Sigmoid colon (tissue), 4 donors: ENCODE results near the gene THBS4.

Source experiments
- CTCF ChIP-seq, 4 experiments: fragments of 450-650 bp in 3 of 4; fragments of 200-600 bp in 1 of 4; IDR thresholded peaks; one replicate each; pipeline ENCODE4 v1.5.1; 2016 to 2019; ENCODE audit warnings: antibody characterized with exemption in 4 of 4, mild to moderate bottlenecking in 3 of 4, moderate library complexity in 2 of 4
- EP300 ChIP-seq, 4 donors: sonication (generic); formaldehyde crosslinking; IDR thresholded peaks; one replicate each; pipeline ENCODE4 v1.6.1; 2017; ENCODE audit warnings: antibody characterized with exemption in 4 of 4
- POLR2A ChIP-seq, 2 donors: fragments of 450-650 bp; IDR thresholded peaks; one replicate each; pipeline ENCODE4 v1.6.1; 2016; ENCODE audit warnings: antibody characterized with exemption in 2 of 2, mild to moderate bottlenecking in 2 of 2, moderate library complexity in 2 of 2
- POLR2AphosphoS5 ChIP-seq, 4 donors: sonication (generic); formaldehyde crosslinking; IDR thresholded peaks; one replicate each; pipeline ENCODE4 v1.6.1; 2017; ENCODE audit warnings: antibody characterized with exemption in 4 of 4

- no peak for TF ChIP-seq CTCF (IDR thresholded peaks at IDR 0.05)
- TF ChIP-seq POLR2AphosphoS5 (IDR thresholded peaks at IDR 0.05): no peak
- TF ChIP-seq POLR2A (IDR thresholded peaks at IDR 0.05): no peak
- TF ChIP-seq EP300 (IDR thresholded peaks at IDR 0.05): no peak
Measured at GRCh38 chr5:80105698-80106439, 70.7 kb downstream of the THBS4 start.
